Activated naive CD8-positive, alpha-beta T cell treated with anti-CD3 and anti-CD28 coated beads for 36 hours (primary cell): ENCODE data around the gene PLEKHD1. TPM values are rescaled to one million over a fixed set of nuclear protein-coding genes. Genes with fewer than 3 reads are reported as not detected.
"Not testable (repeated sequence)": the region's sequence is repeated elsewhere in the genome, so short reads cannot be mapped to it uniquely, and the experiment has no call there.

Experiments used
- DNase-seq: peaks from one replicate; pipeline ENCODE4 v3.0.0; 2021
- H3K27ac Mint-ChIP-seq: one replicate; pipeline ENCODE4 v1.8.0; 2022; ENCODE audit warnings: mild to moderate bottlenecking, moderate library complexity, mixed read lengths
- H3K27me3 Mint-ChIP-seq: one replicate; pipeline ENCODE4 v1.8.0; 2022; ENCODE audit warnings: mild to moderate bottlenecking, mixed read lengths
- H3K36me3 Mint-ChIP-seq: one replicate; pipeline ENCODE4 v1.8.0; 2021; ENCODE audit warnings: mild to moderate bottlenecking, mixed read lengths
- H3K4me1 Mint-ChIP-seq: one replicate; pipeline ENCODE4 v1.8.0; 2021; ENCODE audit warnings: mixed read lengths
- H3K4me3 Mint-ChIP-seq: one replicate; pipeline ENCODE4 v1.8.0; 2022; ENCODE audit warnings: mild to moderate bottlenecking, moderate library complexity, mixed read lengths
- H3K9me3 Mint-ChIP-seq: one replicate; pipeline ENCODE4 v1.8.0; 2022; ENCODE audit warnings: mixed read lengths
- total RNA-seq, 2 experiments: library from RNA; stranded (reverse); gene quantifications; one replicate each; pipeline ENCODE4 v1.2.3, GENCODE V29; 2021

Gene PLEKHD1
- total RNA-seq, 2 experiments from 2014 or later, result 0.04 TPM; not detected in 1

- H3K36me3 Mint-ChIP-seq, result no peaks in the 10 kb centered on the region
- no peaks in the 10 kb centered on the region for H3K9me3 Mint-ChIP-seq
- H3K27me3 Mint-ChIP-seq, result peaks cover 13% of the 10 kb centered on the region
- no peaks in the 10 kb centered on the region for H3K4me1 Mint-ChIP-seq
- no peak overlapping the region for H3K27ac Mint-ChIP-seq
- no peak overlapping the region for H3K4me3 Mint-ChIP-seq
- no peak for DNase-seq
These were observed 8.5 kb downstream of the PLEKHD1 start for GRCh38 chr14:69493038-69493437.

GRCh38 chr14:69493791-69494190 is 9.3 kb downstream of the PLEKHD1 start:
- DNase-seq, result no peak
- no peaks in the 10 kb centered on the region for H3K9me3 Mint-ChIP-seq
- no peaks in the 10 kb centered on the region for H3K4me1 Mint-ChIP-seq
- no peaks in the 10 kb centered on the region for H3K36me3 Mint-ChIP-seq
- H3K27ac Mint-ChIP-seq, result no peak overlapping the region
- peaks cover 7% of the 10 kb centered on the region for H3K27me3 Mint-ChIP-seq
- H3K4me3 Mint-ChIP-seq, result no peak overlapping the region

- no peak overlapping the region for H3K4me3 Mint-ChIP-seq
- no peaks in the 10 kb centered on the region for H3K9me3 Mint-ChIP-seq
- H3K4me1 Mint-ChIP-seq, result no peaks in the 10 kb centered on the region
- H3K36me3 Mint-ChIP-seq, result no peaks in the 10 kb centered on the region
- H3K27me3 Mint-ChIP-seq, result peaks cover 3% of the 10 kb centered on the region
- DNase-seq, result no peak
- H3K27ac Mint-ChIP-seq, result no peak overlapping the region
These were observed 10.9 kb downstream of the PLEKHD1 start for GRCh38 chr14:69495341-69495921.

- not testable (repeated sequence) for H3K36me3 Mint-ChIP-seq, H3K9me3 Mint-ChIP-seq, H3K27me3 Mint-ChIP-seq, H3K4me3 Mint-ChIP-seq, H3K27ac Mint-ChIP-seq, H3K4me1 Mint-ChIP-seq, DNase-seq
These were observed 13.3 kb downstream of the PLEKHD1 start for GRCh38 chr14:69497866-69498265.

- H3K27me3 Mint-ChIP-seq, H3K9me3 Mint-ChIP-seq, H3K4me3 Mint-ChIP-seq, H3K4me1 Mint-ChIP-seq, H3K27ac Mint-ChIP-seq, H3K36me3 Mint-ChIP-seq, DNase-seq: not testable (repeated sequence)
These were observed 13.8 kb downstream of the PLEKHD1 start for GRCh38 chr14:69498286-69498685.

- no peak overlapping the region for H3K4me3 Mint-ChIP-seq
- H3K9me3 Mint-ChIP-seq, result no peaks in the 10 kb centered on the region
- peaks cover 7% of the 10 kb centered on the region for H3K27me3 Mint-ChIP-seq
- no peaks in the 10 kb centered on the region for H3K36me3 Mint-ChIP-seq
- no peak for DNase-seq
- H3K27ac Mint-ChIP-seq, result no peak overlapping the region
- no peaks in the 10 kb centered on the region for H3K4me1 Mint-ChIP-seq
These were observed 14.9 kb downstream of the PLEKHD1 start for GRCh38 chr14:69499436-69499835.

- peaks cover 5% of the 10 kb centered on the region for H3K27me3 Mint-ChIP-seq
These were observed 15.6 kb downstream of the PLEKHD1 start for GRCh38 chr14:69500096-69500495.

GRCh38 chr14:69500736-69501135 is 16.2 kb downstream of the PLEKHD1 start:
- no peaks in the 10 kb centered on the region for H3K9me3 Mint-ChIP-seq
- H3K27me3 Mint-ChIP-seq, result peaks cover 5% of the 10 kb centered on the region
- no peak overlapping the region for H3K4me3 Mint-ChIP-seq
- H3K4me1 Mint-ChIP-seq, result no peaks in the 10 kb centered on the region
- DNase-seq, result no peak
- H3K27ac Mint-ChIP-seq, result no peak overlapping the region
- no peaks in the 10 kb centered on the region for H3K36me3 Mint-ChIP-seq

More at GRCh38 chr14:69500096-69500495, 15.6 kb downstream of the PLEKHD1 start:
- Mint-ChIP-seq H3K4me3 (no peak overlapping the region), H3K9me3 (no peaks in the 10 kb centered on the region), H3K27ac (no peak overlapping the region), H3K36me3 (no peaks in the 10 kb centered on the region), H3K4me1 (no peaks in the 10 kb centered on the region)
- no peak for DNase-seq

GRCh38 chr14:69501423-69501838 is 16.9 kb downstream of the PLEKHD1 start:
- Mint-ChIP-seq H3K4me1 (peaks cover 2% of the 10 kb centered on the region), H3K36me3 (no peaks in the 10 kb centered on the region), H3K27ac (no peak overlapping the region), H3K4me3 (no peak overlapping the region), H3K9me3 (no peaks in the 10 kb centered on the region), H3K27me3 (peaks cover 5% of the 10 kb centered on the region)
- DNase-seq, result no peak

- no peak overlapping the region for H3K4me3 Mint-ChIP-seq
- H3K9me3 Mint-ChIP-seq, result no peaks in the 10 kb centered on the region
- no peaks in the 10 kb centered on the region for H3K36me3 Mint-ChIP-seq
- H3K27ac Mint-ChIP-seq, result no peak overlapping the region
- H3K4me1 Mint-ChIP-seq, result peaks cover 2% of the 10 kb centered on the region
- no peak for DNase-seq
- H3K27me3 Mint-ChIP-seq, result peaks cover 5% of the 10 kb centered on the region
These were observed 20.2 kb downstream of the PLEKHD1 start for GRCh38 chr14:69504775-69505174.

- Mint-ChIP-seq H3K4me3 (no peak overlapping the region), H3K4me1 (peaks cover 2% of the 10 kb centered on the region), H3K27ac (no peak overlapping the region), H3K36me3 (no peaks in the 10 kb centered on the region), H3K27me3 (peaks cover 5% of the 10 kb centered on the region), H3K9me3 (no peaks in the 10 kb centered on the region)
- DNase-seq, result no peak
These were observed 21.1 kb downstream of the PLEKHD1 start for GRCh38 chr14:69505338-69506240.

- peaks cover 6% of the 10 kb centered on the region for H3K27me3 Mint-ChIP-seq
- no peak overlapping the region for H3K27ac Mint-ChIP-seq
- no peaks in the 10 kb centered on the region for H3K9me3 Mint-ChIP-seq
- peaks cover 2% of the 10 kb centered on the region for H3K4me1 Mint-ChIP-seq
- no peak for DNase-seq
- H3K36me3 Mint-ChIP-seq, result no peaks in the 10 kb centered on the region
- no peak overlapping the region for H3K4me3 Mint-ChIP-seq
These were observed 21.7 kb downstream of the PLEKHD1 start for GRCh38 chr14:69506241-69506595.

- H3K36me3 Mint-ChIP-seq, result peaks cover 2% of the 10 kb centered on the region
- no peak overlapping the region for H3K4me3 Mint-ChIP-seq
These were observed 34.0 kb downstream of the PLEKHD1 start for GRCh38 chr14:69518289-69519101.

GRCh38 chr14:69519204-69520100 is 34.9 kb downstream of the PLEKHD1 start:
- Mint-ChIP-seq H3K9me3 (peaks cover 3% of the 10 kb centered on the region), H3K27me3 (peaks cover 13% of the 10 kb centered on the region), H3K27ac (no peak overlapping the region), H3K4me1 (no peaks in the 10 kb centered on the region), H3K4me3 (no peak overlapping the region), H3K36me3 (peaks cover 2% of the 10 kb centered on the region)
- no peak for DNase-seq

More at GRCh38 chr14:69518289-69519101, 34.0 kb downstream of the PLEKHD1 start:
- peaks cover 23% of the 10 kb centered on the region for H3K27me3 Mint-ChIP-seq
- H3K9me3 Mint-ChIP-seq, result peaks cover 3% of the 10 kb centered on the region
- H3K4me1 Mint-ChIP-seq, result no peaks in the 10 kb centered on the region
- DNase-seq, result no peak
- no peak overlapping the region for H3K27ac Mint-ChIP-seq
